ENCODE measurements around the gene CSRP1. TPM values are rescaled to one million over a fixed set of nuclear protein-coding genes. Genes with fewer than 3 reads are reported as not detected.

Gene CSRP1
- 1,000 to 10,000 TPM in 3 of 4 donors, 100 to 1,000 TPM in 1; 548 to 1,751 (median 1,444) TPM for total RNA-seq

DNA sequence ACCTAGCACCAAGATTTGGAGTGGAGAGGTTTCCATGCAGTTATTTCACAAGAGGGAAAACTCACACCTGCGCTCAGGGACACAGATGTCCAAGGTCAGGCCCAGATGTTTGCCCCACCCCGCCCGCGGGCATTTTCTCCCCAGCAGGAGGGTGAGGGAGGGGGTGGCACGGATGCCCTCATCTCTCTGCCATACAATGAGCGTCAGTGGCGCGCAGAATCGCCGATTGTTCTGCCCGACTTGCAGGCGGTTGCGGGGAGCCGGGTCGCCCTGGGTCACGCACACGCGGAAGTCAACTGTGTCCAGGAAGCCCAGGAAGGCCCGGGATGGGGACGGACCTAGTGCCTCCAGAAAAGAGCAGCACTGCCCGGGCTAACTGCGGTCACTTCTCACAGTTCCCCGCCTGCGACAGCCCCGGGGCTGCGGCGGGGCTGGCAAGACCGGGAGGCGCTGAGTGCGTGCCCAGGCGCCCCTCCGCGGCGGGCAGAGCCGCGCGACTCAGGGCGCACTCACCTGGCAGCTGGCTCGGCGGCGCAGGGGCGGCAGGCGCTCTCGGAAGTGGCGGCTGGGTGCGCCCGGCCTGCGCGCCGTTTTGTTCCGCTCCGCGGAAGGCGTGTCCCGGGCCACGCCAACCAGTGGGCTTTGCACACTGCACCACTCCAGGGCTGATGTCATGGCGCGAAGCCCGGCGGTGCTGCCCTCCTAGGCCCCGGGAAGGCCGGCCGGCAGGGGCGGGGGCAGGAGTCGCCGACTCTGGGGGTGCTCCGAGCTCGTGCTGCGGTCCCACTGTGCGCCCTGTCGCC lies at the start of gene CSRP1:
Gene CSRP1 (minus strand): TSS at position 567 of the 803 bp plus-strand sequence. CDS start 10,820 bp downstream, outside the sequence.
- Histone ChIP-seq H3K4me1 (peaks cover 0 to 69% (median 40%) of the 10 kb centered on the region in 4 donors), H3K4me3 (peak within 1 kb of the TSS; percentile 58 to 87 (median 64)), H3K27me3 (no peaks in the 10 kb centered on the region), H3K27ac (peak within 1 kb of the TSS; percentile 88 to 98 (median 92)), H3K36me3 (no peaks in the 10 kb centered on the region), H3K9me3 (no peaks in the 10 kb centered on the region)
- TF ChIP-seq CTCF (IDR thresholded peaks at IDR 0.05) (peak in 2 of 5 experiments; percentile 50), EP300 (IDR thresholded peaks at IDR 0.05) (peak in 1 of 2 donors; percentile 94), POLR2A (IDR thresholded peaks at IDR 0.05) (peak; percentile 88 to 90)
- WGBS, 2 donors: 2 to 3% methylated on average over 22 of the region's 71 CpGs
- peak; percentile 70 to 75 for DNase-seq (ENCODE audit: low spot score in 2 of 2)

GRCh38 chr1:201555593-201555945 lies 48.6 kb upstream of the CSRP1 start:
- H3K4me1 ChIP-seq: peaks cover 0 to 92% (median 35%) of the 10 kb centered on the region in 4 donors
- H3K4me3 ChIP-seq: no peak overlapping the region
- H3K27ac ChIP-seq: peak overlapping the region in 3 of 4 donors; percentile 29 to 89 (median 83)
- H3K36me3 ChIP-seq: no peaks in the 10 kb centered on the region
- DNase-seq (ENCODE audit: low spot score in 2 of 2): no peak
- no peaks in the 10 kb centered on the region for H3K27me3 ChIP-seq
- TF ChIP-seq CTCF (IDR thresholded peaks at IDR 0.05) (no peak), EP300 (IDR thresholded peaks at IDR 0.05) (peak in 1 of 2 donors; percentile 54)
- H3K9me3 ChIP-seq: no peaks in the 10 kb centered on the region
- WGBS, 2 donors: 75 to 82% methylated on average over 9 of the region's 9 CpGs

DNA sequence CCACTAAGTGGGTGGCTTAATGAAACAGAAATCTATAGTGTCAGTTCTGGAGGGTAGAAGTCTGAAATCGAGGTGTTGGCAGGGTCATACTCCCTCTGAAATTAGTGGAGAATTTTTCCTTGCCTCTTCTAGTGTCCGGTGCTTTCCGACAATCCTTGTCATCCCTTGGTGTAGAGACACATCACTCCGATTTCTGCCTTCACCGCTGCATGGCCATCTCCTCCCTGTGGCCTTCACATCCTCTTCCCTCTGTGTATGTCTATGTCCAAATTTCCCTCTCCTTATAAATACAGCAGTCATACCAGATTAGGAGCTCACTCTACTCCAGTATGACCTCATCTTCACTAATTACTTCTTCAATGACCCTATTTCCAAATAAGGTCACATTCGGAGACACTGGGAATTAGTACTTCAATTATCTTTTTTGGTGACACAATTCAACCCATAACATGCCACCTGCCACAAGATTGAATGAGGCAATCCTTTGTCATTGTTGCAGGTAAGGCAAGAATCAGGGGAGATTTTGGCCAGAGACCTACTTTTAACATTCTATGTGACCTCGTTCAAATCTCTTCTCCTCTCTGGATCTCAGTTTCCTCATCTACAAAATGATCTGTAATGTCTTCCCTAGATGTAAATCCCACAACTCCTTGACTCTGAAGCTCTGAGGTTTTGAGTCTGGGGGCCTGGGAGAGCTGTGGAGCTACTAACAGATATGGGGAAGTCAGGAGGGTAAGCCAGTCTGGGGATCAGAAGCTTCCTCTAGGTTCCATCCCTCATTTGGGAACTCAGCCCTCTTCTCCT lies 48.1 kb upstream of the CSRP1 start:
- H3K27ac ChIP-seq: peak overlapping the region in 3 of 4 donors; percentile 29 to 89 (median 83)
- DNase-seq (ENCODE audit: low spot score in 2 of 2): no peak
- no peak overlapping the region for H3K4me3 ChIP-seq
- no peaks in the 10 kb centered on the region for H3K9me3 ChIP-seq
- H3K4me1 ChIP-seq: peaks cover 0 to 86% (median 33%) of the 10 kb centered on the region in 4 donors
- H3K27me3 ChIP-seq: no peaks in the 10 kb centered on the region
- H3K36me3 ChIP-seq: no peaks in the 10 kb centered on the region
- TF ChIP-seq POLR2A (IDR thresholded peaks at IDR 0.05): no peak
- TF ChIP-seq CTCF (IDR thresholded peaks at IDR 0.05): no peak
- no peak for TF ChIP-seq EP300 (IDR thresholded peaks at IDR 0.05)
- WGBS, 2 donors: 77 to 84% methylated on average over 7 of the region's 7 CpGs

DNA sequence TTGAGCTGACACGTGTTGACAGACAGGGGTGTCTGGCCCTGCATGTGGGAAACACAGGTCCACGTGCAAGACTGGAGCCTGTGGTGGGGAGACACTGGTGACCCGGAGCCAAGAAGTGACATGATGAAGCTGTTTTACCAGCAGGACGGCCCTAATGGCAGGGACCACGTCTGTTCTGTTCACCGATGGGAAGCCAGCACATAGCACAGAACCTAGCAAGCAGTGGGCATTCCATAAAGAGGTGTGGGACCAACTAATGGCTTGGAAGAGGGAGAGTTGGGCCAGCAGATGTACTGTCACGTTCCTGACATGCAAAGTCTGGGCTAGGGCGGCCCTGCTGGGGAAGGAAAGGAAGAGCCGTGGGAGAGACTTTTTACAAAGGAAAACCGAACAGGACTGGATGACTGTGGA lies 47.3 kb upstream of the CSRP1 start:
- WGBS, 2 donors: 54 to 62% methylated on average over 10 of the region's 10 CpGs
- H3K27me3 ChIP-seq: no peaks in the 10 kb centered on the region
- H3K27ac ChIP-seq: peak overlapping the region in 3 of 4 donors; percentile 63 to 89 (median 83)
- no peaks in the 10 kb centered on the region for H3K9me3 ChIP-seq
- peaks cover 0 to 78% (median 30%) of the 10 kb centered on the region in 4 donors for H3K4me1 ChIP-seq
- no peak overlapping the region for H3K4me3 ChIP-seq
- TF ChIP-seq CTCF (IDR thresholded peaks at IDR 0.05): no peak
- no peak for TF ChIP-seq EP300 (IDR thresholded peaks at IDR 0.05)
- TF ChIP-seq POLR2A (IDR thresholded peaks at IDR 0.05): no peak
- no peak for DNase-seq (ENCODE audit: low spot score in 2 of 2)
- H3K36me3 ChIP-seq: no peaks in the 10 kb centered on the region

Measured in tibial nerve (tissue), 4 donors.